SK-N-MC (cell line): ENCODE measurements around the gene METTL15.

Experiments
- EZH2 ChIP-seq: fragments of 200-600 bp; sonication (generic); IDR thresholded peaks from one replicate; pipeline ENCODE4 v1.6.1; 2017; ENCODE audit warnings: antibody characterized with exemption
- FOXP2 ChIP-seq: optimal IDR thresholded peaks from 2 replicates; pipeline ENCODE3; 2011; ENCODE audit warnings: mild to moderate bottlenecking, moderate library complexity; ENCODE audit not compliant: insufficient read depth; ENCODE audit errors: extremely low read length, control extremely low read depth
- POLR2AphosphoS5 ChIP-seq: IDR thresholded peaks from 2 replicates; pipeline ENCODE4 v1.6.1; 2012; ENCODE audit warnings: mild to moderate bottlenecking, low read depth, low read length, borderline replicate concordance

DNA sequence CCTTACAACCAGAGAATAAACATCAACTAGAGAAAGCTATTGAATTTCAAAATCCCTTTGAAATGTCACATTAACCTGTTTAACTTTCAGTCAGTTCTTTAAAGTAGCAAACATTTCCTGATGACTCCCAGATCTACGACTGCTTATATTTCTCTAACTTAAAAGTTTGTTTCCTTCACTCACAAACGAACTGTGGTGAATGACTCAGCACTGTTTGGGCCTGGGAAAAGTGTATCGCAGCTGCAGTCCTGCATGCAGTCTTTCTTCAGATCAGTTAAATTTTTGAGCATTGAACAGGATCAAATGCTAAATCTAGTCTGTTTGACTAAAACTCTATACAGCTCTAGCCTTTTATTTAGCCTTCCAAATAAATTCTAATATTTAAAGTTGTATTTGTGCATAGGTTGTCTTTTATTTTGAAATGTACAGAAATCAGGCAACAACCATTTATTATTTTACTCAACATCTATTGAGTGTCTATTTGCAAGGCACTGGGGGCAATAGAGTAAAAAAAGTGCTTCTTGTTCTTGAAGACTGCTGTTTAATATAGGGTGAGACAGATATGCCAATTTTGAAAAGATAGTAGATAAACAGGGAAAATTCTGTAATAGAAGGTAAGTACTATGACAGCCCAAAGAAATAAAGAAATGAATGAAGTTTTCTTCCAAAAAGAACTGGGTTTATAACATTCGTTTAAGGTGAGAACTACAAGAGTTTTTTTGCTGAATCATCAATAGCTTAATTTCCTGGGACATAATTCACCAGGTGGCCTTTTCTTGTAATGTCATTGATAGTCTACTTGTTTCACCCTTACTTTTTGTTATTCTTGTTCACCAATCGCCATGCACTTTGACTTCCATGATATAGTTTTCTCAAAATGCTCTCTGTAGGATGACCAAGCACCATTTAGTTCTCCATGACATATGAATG lies 235.4 kb downstream of the METTL15 start:
- TF ChIP-seq FOXP2 (no peak), EZH2 (no peak), POLR2AphosphoS5 (no peak)
